ENCODE results near the gene CTXND1.
"Not testable (repeated sequence)": the region's sequence is repeated elsewhere in the genome, so short reads cannot be mapped to it uniquely, and the experiment has no call there.

Gene CTXND1

DNA sequence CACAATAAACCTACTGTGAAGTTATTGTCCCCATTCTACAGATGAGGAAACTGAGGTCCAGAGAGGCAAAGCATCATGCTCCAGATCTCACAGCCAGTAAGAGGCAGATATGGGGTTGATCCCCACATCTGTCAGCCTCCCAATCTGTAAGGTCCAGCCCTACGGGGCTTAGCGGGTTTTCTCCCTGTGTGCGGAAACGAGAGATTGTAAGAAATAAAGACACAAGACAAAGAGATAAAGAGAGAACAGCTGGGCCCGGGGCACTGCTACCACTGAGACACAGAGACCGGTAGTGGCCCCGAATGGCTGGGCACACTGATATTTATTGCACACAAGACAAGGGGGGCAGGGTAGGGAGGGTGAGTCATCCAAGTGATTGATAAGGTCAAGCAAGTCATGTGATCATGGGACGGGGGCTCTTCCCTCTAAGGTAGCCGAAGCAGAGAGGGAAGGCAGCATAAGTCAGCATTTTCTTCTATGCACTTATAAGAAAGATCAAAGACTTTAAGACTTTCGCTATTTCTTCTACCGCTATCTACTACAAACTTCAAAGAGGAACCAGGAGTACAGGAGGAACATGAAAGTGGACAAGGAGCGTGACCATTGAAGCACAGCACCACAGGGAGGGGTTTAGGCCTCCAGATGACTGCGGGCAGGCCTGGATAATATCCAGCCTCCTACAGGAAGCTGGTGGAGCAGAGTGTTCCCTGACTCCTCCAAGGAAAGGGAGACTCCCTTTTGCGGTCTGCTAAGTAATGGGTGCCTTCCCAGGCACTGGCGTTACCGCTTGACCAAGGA is 96.4 kb downstream of the CTXND1 start:
- DNase-seq = not testable (repeated sequence)

DNA sequence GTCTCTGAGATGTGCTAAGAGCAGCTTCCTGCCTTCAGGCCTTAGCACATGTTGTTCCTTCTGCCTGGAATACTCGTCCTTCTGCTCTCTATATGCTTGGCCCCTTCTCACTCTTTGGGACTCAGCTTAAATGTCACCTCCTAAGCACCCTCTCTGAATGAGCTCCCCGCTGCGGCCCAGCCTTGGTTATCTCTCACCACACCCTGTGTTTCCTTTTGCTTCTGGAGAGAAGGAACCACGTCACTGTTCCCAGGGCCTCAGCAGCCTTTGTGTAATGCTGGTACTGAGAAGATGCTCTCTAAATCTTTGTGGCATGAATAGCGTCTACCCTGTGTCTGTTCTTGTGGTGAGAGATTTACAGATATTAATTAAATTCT is 97.0 kb downstream of the CTXND1 start:
- no peak for DNase-seq

DNA sequence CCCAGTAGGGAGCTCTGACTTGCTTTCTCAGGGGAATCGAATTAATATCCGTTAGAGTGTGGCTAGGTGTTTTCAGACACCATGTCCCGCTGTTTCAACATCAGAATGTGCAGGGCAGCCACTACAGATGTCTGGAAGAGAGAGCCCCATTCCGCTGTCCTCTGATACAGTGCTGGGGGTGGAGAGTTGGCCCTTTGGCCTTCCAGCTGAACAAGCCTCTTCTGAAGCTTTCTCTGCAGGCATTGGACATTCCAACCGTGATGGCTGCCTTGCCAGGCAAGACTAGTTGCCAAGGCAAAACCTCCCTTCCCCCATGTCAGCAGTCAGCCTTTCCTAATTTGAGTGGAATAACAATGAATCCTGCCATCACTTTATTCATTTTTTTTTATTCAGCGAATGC is 97.7 kb downstream of the CTXND1 start:
- no peak for DNase-seq

DNA sequence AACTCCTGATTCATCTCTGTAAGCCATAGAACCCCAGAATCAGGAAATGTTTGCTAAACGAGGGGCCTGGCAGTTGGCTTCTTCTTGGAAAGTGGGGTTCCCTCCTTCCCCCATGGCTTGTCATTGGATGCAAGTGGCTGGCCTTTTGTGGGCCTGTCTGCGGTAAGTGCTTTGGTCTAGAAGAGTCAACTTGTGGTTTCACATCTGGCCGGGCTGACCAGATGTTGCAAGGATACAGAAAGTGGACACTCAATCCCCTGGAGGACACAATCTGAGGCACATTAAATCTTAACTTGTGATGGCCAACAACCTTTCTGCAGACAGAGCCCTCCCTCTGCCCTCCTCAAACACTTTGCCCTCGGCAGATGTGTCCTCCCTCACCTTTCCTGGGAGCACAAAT is 98.1 kb downstream of the CTXND1 start:
- no peak for DNase-seq

DNA sequence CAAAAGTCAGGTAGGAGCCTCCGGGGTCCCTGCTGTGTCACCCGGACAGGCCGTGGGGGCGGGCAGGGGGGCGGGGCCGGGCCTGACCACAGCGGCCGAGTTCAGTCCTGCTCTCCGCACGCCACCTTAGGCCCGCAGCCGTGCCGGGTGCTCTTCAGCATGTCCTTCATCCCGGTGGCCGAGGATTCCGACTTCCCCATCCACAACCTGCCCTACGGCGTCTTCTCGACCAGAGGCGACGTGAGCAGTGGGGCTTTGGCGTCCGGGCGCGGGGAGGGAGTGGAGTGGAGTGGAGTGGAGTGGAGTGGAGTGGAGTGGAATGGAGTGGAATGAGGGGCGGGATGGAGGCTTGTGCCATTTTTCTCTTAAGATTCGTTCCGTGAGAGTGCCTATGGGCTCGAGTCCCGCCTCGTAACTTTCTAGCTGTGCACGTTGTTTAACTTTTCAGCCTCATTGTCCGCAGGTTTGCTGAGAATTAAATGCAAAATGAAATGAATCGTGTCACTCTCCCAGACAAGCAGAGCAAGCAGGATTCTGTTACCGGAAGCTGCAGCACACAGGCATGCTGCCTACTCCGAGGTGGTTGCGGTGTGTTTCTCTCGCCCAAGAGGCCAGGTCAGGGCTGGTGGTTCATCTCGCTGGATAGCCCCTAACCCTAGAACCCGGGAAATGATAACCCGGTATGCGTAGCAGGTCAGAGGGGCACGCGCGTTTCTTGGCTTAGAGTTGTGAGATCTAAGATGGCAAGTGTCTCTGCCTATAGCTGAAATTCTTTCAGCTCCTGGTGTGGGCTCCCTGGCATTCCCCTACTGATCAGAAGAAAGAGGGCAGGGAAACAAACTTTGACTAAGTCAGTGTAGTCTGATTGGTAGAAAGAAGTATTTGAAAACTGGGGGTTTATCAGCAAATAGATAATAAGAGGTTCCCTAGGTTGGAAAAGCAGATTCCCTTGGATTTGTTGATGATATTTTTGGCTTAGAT is 98.8 kb downstream of the CTXND1 start, which contains the start of gene FAH:
TSS of gene FAH (plus strand) at position 104 of the 981 bp plus-strand sequence. CDS start at position 160, 56 bp downstream.
- DNase-seq = no peak

DNA sequence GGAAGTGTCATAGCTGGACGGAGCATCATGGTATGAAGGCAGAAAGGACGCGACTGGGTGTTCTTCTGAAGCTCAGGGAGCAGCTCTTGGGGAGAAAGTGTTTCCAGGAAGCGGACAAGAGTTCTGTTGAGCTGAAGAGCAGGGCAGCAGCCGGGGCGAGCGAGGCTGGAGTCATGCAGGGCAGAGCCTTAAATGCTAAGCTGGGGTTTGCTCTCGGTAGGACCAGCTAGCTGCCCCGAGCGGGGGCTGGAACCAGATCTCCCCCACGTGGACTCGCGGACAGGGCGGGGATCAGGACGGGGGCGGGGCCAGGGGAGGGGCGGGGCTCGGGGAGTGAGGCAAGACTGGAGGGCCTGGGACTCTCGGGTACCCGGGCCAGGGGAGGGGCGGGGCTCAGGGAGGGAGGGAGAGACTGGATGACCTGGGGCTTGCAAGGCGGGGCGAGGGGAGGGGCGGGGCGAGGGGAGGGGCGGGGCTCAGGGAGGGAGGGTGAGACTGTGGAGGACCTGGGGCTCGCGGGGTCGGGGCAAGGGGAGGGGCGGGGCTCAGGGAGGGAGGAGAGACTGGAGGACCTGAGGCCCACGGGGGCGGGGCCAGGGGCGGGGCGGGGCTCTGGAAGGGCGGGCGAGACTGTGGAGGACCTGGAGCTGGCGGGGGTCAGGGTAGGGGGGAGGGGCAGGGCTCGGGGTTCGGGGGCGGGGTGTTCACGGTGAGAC is 99.7 kb downstream of the CTXND1 start:
- peak; percentile 84 for DNase-seq

DNA sequence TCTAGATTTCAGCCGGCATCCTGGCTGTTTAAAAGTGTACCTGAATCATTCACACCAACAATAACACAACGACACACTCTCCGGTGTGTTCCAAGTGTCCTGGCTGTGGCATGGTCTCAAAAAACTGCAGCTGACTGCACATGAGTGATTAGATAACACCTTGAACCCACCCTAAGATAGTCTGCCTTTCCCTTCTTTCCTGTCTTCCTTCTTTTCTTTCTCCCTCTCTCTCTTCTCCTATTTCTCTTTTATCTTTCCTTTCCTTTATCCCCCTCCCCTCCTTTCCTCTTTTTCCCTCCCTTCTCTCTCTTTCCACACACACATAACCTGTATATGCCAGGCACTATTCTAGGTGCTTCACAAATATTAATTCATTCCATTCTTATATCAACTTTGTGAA is 100.4 kb downstream of the CTXND1 start:
- DNase-seq = no peak

DNA sequence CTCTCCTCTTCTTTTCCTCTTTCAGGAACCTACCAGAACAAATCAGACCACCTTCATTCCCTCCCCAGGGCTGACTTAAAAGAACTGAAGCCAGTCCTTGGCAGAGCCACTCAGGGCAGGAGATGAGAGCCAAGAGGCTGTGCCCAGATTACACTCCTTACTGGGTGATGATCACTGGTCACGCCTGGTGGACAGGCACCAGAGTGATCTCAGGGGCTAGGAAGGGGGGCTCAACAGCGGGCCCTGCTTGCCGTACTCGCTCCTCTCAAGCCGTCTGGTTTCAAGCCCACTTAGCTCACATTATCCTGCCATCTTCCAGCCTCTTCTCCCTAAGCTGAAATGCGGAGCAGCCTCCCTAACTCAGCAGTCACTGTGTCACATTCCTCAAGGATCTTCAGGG is 100.9 kb downstream of the CTXND1 start:
- DNase-seq = no peak
